ENCODE measurements around the gene SNX18. TPM values are rescaled to one million over a fixed set of nuclear protein-coding genes. Genes with fewer than 3 reads are reported as not detected.
A peak's percentile ranks its signal among the peaks of the same experiment; 100 is the strongest.

The SNX18 gene
- total and polyA plus RNA-seq, 2 experiments from 2014 or later, result 8.7 to 120 TPM

GRCh38 chr5:54524082-54524481, 6.5 kb downstream of the SNX18 start:
- TF ChIP-seq, protein P1, sequence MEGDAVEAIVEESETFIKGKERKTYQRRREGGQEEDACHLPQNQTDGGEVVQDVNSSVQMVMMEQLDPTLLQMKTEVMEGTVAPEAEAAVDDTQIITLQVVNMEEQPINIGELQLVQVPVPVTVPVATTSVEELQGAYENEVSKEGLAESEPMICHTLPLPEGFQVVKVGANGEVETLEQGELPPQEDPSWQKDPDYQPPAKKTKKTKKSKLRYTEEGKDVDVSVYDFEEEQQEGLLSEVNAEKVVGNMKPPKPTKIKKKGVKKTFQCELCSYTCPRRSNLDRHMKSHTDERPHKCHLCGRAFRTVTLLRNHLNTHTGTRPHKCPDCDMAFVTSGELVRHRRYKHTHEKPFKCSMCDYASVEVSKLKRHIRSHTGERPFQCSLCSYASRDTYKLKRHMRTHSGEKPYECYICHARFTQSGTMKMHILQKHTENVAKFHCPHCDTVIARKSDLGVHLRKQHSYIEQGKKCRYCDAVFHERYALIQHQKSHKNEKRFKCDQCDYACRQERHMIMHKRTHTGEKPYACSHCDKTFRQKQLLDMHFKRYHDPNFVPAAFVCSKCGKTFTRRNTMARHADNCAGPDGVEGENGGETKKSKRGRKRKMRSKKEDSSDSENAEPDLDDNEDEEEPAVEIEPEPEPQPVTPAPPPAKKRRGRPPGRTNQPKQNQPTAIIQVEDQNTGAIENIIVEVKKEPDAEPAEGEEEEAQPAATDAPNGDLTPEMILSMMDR (IDR thresholded peaks at IDR 0.05; ENCODE audit: low read depth, low read length), result no peak
- no peak for DNase-seq (ENCODE audit: low read depth in 1 of 2, low spot score in 1 of 2)
- Histone ChIP-seq H3K36me3 (no peaks in the 10 kb centered on the region), H3K27me3 (no peaks in the 10 kb centered on the region), H3K9me3 (ENCODE audit: low read depth) (no peaks in the 10 kb centered on the region), H3K27ac (peak overlapping the region; percentile 29), H3K4me3 (no peak overlapping the region), H3K4me1 (ENCODE audit: low read depth) (peaks cover 58% of the 10 kb centered on the region)

- TF ChIP-seq, protein P1 (IDR thresholded peaks at IDR 0.05; ENCODE audit: low read depth, low read length), result no peak
- no peak for DNase-seq (ENCODE audit: low read depth in 1 of 2, low spot score in 1 of 2)
- Histone ChIP-seq H3K4me1 (ENCODE audit: low read depth) (peaks cover 54% of the 10 kb centered on the region), H3K9me3 (ENCODE audit: low read depth) (no peaks in the 10 kb centered on the region), H3K27ac (peak overlapping the region; percentile 29), H3K4me3 (no peak overlapping the region), H3K27me3 (no peaks in the 10 kb centered on the region), H3K36me3 (no peaks in the 10 kb centered on the region)
Observed at GRCh38 chr5:54524704-54525103, 7.1 kb downstream of the SNX18 start.

DNA sequence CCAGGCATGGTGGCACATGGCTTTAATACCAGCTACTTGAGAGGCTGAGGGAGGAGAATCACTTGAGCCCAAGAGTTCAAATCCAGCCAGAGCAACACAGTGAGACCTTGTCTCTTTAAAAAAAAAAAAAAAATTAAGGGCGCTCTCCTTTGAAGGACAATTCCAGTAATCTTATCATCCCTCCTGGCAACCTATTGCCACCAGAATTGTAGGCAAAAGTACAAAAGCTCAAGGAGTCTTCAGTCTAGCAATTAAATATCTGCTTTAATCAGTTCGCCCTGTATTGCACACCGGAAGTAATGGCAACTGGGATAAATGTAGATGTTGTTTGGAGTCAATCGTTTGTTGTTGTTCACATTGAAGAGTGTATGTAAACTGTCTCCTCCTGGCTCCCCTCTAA, 7.7 kb downstream of the SNX18 start:
- TF ChIP-seq, protein P1 (IDR thresholded peaks at IDR 0.05; ENCODE audit: low read depth, low read length), result no peak
- no peaks in the 10 kb centered on the region for H3K36me3 ChIP-seq

GRCh38 chr5:54525692-54526091, 8.1 kb downstream of the SNX18 start:
- H3K9me3 ChIP-seq (ENCODE audit: low read depth), result no peaks in the 10 kb centered on the region
- H3K4me1 ChIP-seq (ENCODE audit: low read depth), result peaks cover 54% of the 10 kb centered on the region
- no peak for DNase-seq (ENCODE audit: low read depth in 1 of 2, low spot score in 1 of 2)
- H3K27ac ChIP-seq, result no peak overlapping the region
- no peaks in the 10 kb centered on the region for H3K36me3 ChIP-seq
- H3K4me3 ChIP-seq, result no peak overlapping the region
- no peaks in the 10 kb centered on the region for H3K27me3 ChIP-seq
- TF ChIP-seq, protein P1 (IDR thresholded peaks at IDR 0.05; ENCODE audit: low read depth, low read length), result no peak

More for the DNA sequence above, 7.7 kb downstream of the SNX18 start:
- DNase-seq (ENCODE audit: low read depth in 1 of 2, low spot score in 1 of 2), result no peak
- Histone ChIP-seq H3K9me3 (ENCODE audit: low read depth) (no peaks in the 10 kb centered on the region), H3K27me3 (no peaks in the 10 kb centered on the region), H3K4me1 (ENCODE audit: low read depth) (peaks cover 54% of the 10 kb centered on the region), H3K4me3 (no peak overlapping the region), H3K27ac (no peak overlapping the region)

DNA sequence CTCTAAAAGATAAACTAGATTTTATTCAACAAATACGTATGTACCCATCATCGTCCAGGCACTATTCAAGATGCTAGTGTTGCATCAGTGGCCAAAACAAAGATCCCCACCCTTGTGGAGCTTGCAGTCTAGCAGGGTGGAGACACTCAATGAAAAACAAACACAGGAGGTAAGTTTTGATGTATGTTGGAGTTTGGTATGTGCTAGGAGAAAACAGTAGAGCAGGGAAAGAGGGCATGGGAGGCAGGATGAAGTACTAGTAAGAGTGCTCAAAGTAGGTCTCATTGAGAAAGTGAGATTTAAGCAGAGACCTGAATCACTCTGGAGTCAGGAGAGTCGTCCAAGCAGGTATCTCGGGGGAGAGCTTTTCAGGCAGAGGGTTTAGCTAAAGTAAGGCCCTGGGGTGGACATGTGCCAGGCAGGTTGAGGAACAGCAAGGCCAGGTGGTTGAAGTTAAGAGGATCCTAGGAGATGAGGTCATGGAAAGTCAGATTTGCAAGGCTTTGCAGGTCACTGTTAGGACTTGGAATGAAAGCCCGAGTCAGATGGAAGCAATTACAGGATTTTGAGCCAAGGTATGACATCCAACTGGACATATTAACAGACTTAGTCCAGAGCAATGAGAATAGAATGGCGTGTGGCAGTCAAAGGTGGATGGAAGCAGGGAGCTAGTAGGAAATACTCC, 9.2 kb downstream of the SNX18 start:
- H3K27ac ChIP-seq, result no peak overlapping the region
- H3K4me3 ChIP-seq, result no peak overlapping the region
- H3K4me1 ChIP-seq (ENCODE audit: low read depth), result peaks cover 56% of the 10 kb centered on the region
- H3K9me3 ChIP-seq (ENCODE audit: low read depth), result no peaks in the 10 kb centered on the region
- H3K27me3 ChIP-seq, result no peaks in the 10 kb centered on the region
- H3K36me3 ChIP-seq, result no peaks in the 10 kb centered on the region
- TF ChIP-seq, protein P1 (IDR thresholded peaks at IDR 0.05; ENCODE audit: low read depth, low read length), result no peak
- no peak for DNase-seq (ENCODE audit: low read depth in 1 of 2, low spot score in 1 of 2)

Data from cardiac muscle cell (in vitro differentiated cells and primary cell).